ENCODE results near the gene UBXN6. TPM values are rescaled to one million over a fixed set of nuclear protein-coding genes. Genes with fewer than 3 reads are reported as not detected.
A peak's percentile ranks its signal among the peaks of the same experiment; 100 is the strongest.

Gene UBXN6
- total RNA-seq, 1 donor from 2014 or later = 63.6 TPM

- H3K4me1 Mint-ChIP-seq (ENCODE audit: low read depth, unreplicated experiment) = peaks cover 3% of the 10 kb centered on the region
- H3K36me3 Mint-ChIP-seq (ENCODE audit: low read depth, unreplicated experiment) = peaks cover 1% of the 10 kb centered on the region
- no peak overlapping the region for H3K4me3 Mint-ChIP-seq (ENCODE audit: unreplicated experiment)
- H3K9ac ChIP-seq (ENCODE audit: low read length) = no peak overlapping the region
- H3K4me2 ChIP-seq (ENCODE audit: low read length) = no peak overlapping the region
- no peaks in the 10 kb centered on the region for H3K9me3 ChIP-seq (ENCODE audit: insufficient read depth, low read depth, low read length)
- H3K27me3 ChIP-seq (ENCODE audit: insufficient read depth, low read length) = no peaks in the 10 kb centered on the region
- H4K20me1 ChIP-seq (ENCODE audit: insufficient read depth, low read length) = peaks cover 28% of the 10 kb centered on the region
- no peak overlapping the region for H2AFZ ChIP-seq (ENCODE audit: low read depth, low read length)
- DNase-seq (ENCODE audit: low read depth) (no peak), FAIRE-seq (no peak)
- TF ChIP-seq CTCF (IDR thresholded peaks at IDR 0.05; ENCODE audit: insufficient read depth, low read depth, low read length) (no peak), EZH2 (IDR thresholded peaks at IDR 0.05; ENCODE audit: insufficient read depth, low read length) (no peak)
- no peaks in the 10 kb centered on the region for H3K27me3 Mint-ChIP-seq (ENCODE audit: low read depth, unreplicated experiment)
- no peak overlapping the region for H3K27ac ChIP-seq (ENCODE audit: low read depth, low read length)
- H3K36me3 ChIP-seq (ENCODE audit: insufficient read depth, low read length) = peaks cover 4% of the 10 kb centered on the region
- H3K4me1 ChIP-seq (ENCODE audit: insufficient read depth, low read length) = peaks cover 13% of the 10 kb centered on the region
- H3K9me3 Mint-ChIP-seq (ENCODE audit: unreplicated experiment) = no peaks in the 10 kb centered on the region
- H3K4me3 ChIP-seq (ENCODE audit: insufficient read depth, low read depth, low read length) = no peak overlapping the region
- no peak overlapping the region for H3K27ac Mint-ChIP-seq (ENCODE audit: unreplicated experiment)
- peaks cover 47% of the 10 kb centered on the region for H3K79me2 ChIP-seq (ENCODE audit: insufficient read depth, low read length)
These were observed 19.6 kb upstream of the UBXN6 start for GRCh38 chr19:4477034-4477801.

GRCh38 chr19:4474514-4475022 lies 17.0 kb upstream of the UBXN6 start:
- Histone ChIP-seq H4K20me1 (ENCODE audit: insufficient read depth, low read length) (peaks cover 23% of the 10 kb centered on the region), H2AFZ (ENCODE audit: low read depth, low read length) (peak overlapping the region; percentile 72), H3K9ac (ENCODE audit: low read length) (peak overlapping the region; percentile 84), H3K27me3 (ENCODE audit: insufficient read depth, low read length) (no peaks in the 10 kb centered on the region), H3K4me3 (ENCODE audit: insufficient read depth, low read depth, low read length) (peak overlapping the region; percentile 55), H3K9me3 (ENCODE audit: insufficient read depth, low read depth, low read length) (no peaks in the 10 kb centered on the region), H3K79me2 (ENCODE audit: insufficient read depth, low read length) (peaks cover 47% of the 10 kb centered on the region), H3K27ac (ENCODE audit: low read depth, low read length) (peak overlapping the region; percentile 37), H3K4me2 (ENCODE audit: low read length) (peak overlapping the region; percentile 94), H3K4me1 (ENCODE audit: insufficient read depth, low read length) (peaks cover 13% of the 10 kb centered on the region), H3K36me3 (ENCODE audit: insufficient read depth, low read length) (peaks cover 4% of the 10 kb centered on the region)
- DNase-seq (ENCODE audit: low read depth) (peak; percentile 50), FAIRE-seq (no peak)
- Mint-ChIP-seq H3K27ac (ENCODE audit: unreplicated experiment) (peak overlapping the region; percentile 87), H3K36me3 (ENCODE audit: low read depth, unreplicated experiment) (peaks cover 1% of the 10 kb centered on the region), H3K4me1 (ENCODE audit: low read depth, unreplicated experiment) (peaks cover 3% of the 10 kb centered on the region), H3K9me3 (ENCODE audit: unreplicated experiment) (no peaks in the 10 kb centered on the region), H3K4me3 (ENCODE audit: unreplicated experiment) (peak overlapping the region; percentile 88), H3K27me3 (ENCODE audit: low read depth, unreplicated experiment) (no peaks in the 10 kb centered on the region)
- TF ChIP-seq EZH2 (IDR thresholded peaks at IDR 0.05; ENCODE audit: insufficient read depth, low read length) = no peak
- no peak for TF ChIP-seq CTCF (IDR thresholded peaks at IDR 0.05; ENCODE audit: insufficient read depth, low read depth, low read length)
